ENCODE results near the gene PCDH9. TPM values are rescaled to one million over a fixed set of nuclear protein-coding genes. Genes with fewer than 3 reads are reported as not detected.

PCDH9 gene
- total and polyA plus RNA-seq, 7 donors = under 0.01 to 15.7 (median 8.7) TPM; not detected in 1

GRCh38 chr13:67275351-67275960, 45.3 kb upstream of the PCDH9 start:
- no peaks in the 10 kb centered on the region for H3K36me3 ChIP-seq
- H3K27ac ChIP-seq = no peak overlapping the region
- H3K9me3 ChIP-seq = no peaks in the 10 kb centered on the region
- no peaks in the 10 kb centered on the region for H3K4me1 ChIP-seq
- no peak for DNase-seq
- H3K27me3 ChIP-seq = no peaks in the 10 kb centered on the region
- no peak for TF ChIP-seq CTCF (IDR thresholded peaks at IDR 0.05)
- no peak for TF ChIP-seq POLR2A (IDR thresholded peaks at IDR 0.05)
- TF ChIP-seq EP300 (IDR thresholded peaks at IDR 0.05) = no peak
- TF ChIP-seq POLR2AphosphoS5 (IDR thresholded peaks at IDR 0.05) = no peak
- no peak overlapping the region for H3K4me3 ChIP-seq
- intact Hi-C loops (cut with DNase I) = no loop called here
- WGBS, 2 donors = 54 to 58% methylated on average over 6 of the region's 6 CpGs

- Histone ChIP-seq H3K27me3 (no peaks in the 10 kb centered on the region), H3K27ac (no peak overlapping the region), H3K36me3 (no peaks in the 10 kb centered on the region), H3K9me3 (no peaks in the 10 kb centered on the region), H3K4me3 (no peak overlapping the region), H3K4me1 (no peaks in the 10 kb centered on the region)
- 92 to 93% methylated on average over 1 of the region's 1 CpG for WGBS, 2 donors
- TF ChIP-seq POLR2AphosphoS5 (IDR thresholded peaks at IDR 0.05) (no peak), EP300 (IDR thresholded peaks at IDR 0.05) (no peak), POLR2A (IDR thresholded peaks at IDR 0.05) (no peak), CTCF (IDR thresholded peaks at IDR 0.05) (no peak)
- intact Hi-C loops (cut with DNase I) = no loop called here
- no peak for DNase-seq
These were observed 42.9 kb upstream of the PCDH9 start for GRCh38 chr13:67273001-67273400.

- Histone ChIP-seq H3K27ac (no peak overlapping the region), H3K4me3 (no peak overlapping the region), H3K4me1 (no peaks in the 10 kb centered on the region), H3K27me3 (no peaks in the 10 kb centered on the region), H3K9me3 (no peaks in the 10 kb centered on the region), H3K36me3 (no peaks in the 10 kb centered on the region)
- no peak for DNase-seq
- intact Hi-C loops (cut with DNase I) = no loop called here
- 91 to 94% methylated on average over 4 of the region's 4 CpGs for WGBS, 2 donors
- no peak for TF ChIP-seq POLR2AphosphoS5 (IDR thresholded peaks at IDR 0.05)
- TF ChIP-seq POLR2A (IDR thresholded peaks at IDR 0.05) = no peak
- TF ChIP-seq CTCF (IDR thresholded peaks at IDR 0.05) = no peak
- no peak for TF ChIP-seq EP300 (IDR thresholded peaks at IDR 0.05)
These were observed 37.0 kb upstream of the PCDH9 start for GRCh38 chr13:67267136-67267535.

- WGBS, 2 donors = 85 to 89% methylated on average over 5 of the region's 5 CpGs
- H3K9me3 ChIP-seq = no peaks in the 10 kb centered on the region
- no peak overlapping the region for H3K27ac ChIP-seq
- TF ChIP-seq CTCF (IDR thresholded peaks at IDR 0.05) = no peak
- TF ChIP-seq POLR2A (IDR thresholded peaks at IDR 0.05) = no peak
- no peak for TF ChIP-seq EP300 (IDR thresholded peaks at IDR 0.05)
- no peak for TF ChIP-seq POLR2AphosphoS5 (IDR thresholded peaks at IDR 0.05)
- no peak overlapping the region for H3K4me3 ChIP-seq
- intact Hi-C loops (cut with DNase I) = no loop called here
- no peaks in the 10 kb centered on the region for H3K4me1 ChIP-seq
- H3K36me3 ChIP-seq = no peaks in the 10 kb centered on the region
- H3K27me3 ChIP-seq = no peaks in the 10 kb centered on the region
- DNase-seq = no peak
These were observed 29.1 kb upstream of the PCDH9 start for GRCh38 chr13:67259208-67259607.

- intact Hi-C loops (cut with DNase I) = no loop called here
- H3K4me1 ChIP-seq = no peaks in the 10 kb centered on the region
- TF ChIP-seq POLR2AphosphoS5 (IDR thresholded peaks at IDR 0.05) (no peak), EP300 (IDR thresholded peaks at IDR 0.05) (no peak), POLR2A (IDR thresholded peaks at IDR 0.05) (no peak), CTCF (IDR thresholded peaks at IDR 0.05) (no peak)
- no peaks in the 10 kb centered on the region for H3K9me3 ChIP-seq
- no peak overlapping the region for H3K4me3 ChIP-seq
- no peak overlapping the region for H3K27ac ChIP-seq
- WGBS, 2 donors = 74 to 94% methylated on average over 1 of the region's 1 CpG
- no peaks in the 10 kb centered on the region for H3K36me3 ChIP-seq
- H3K27me3 ChIP-seq = no peaks in the 10 kb centered on the region
- no peak for DNase-seq
These were observed 28.3 kb upstream of the PCDH9 start for GRCh38 chr13:67258482-67258881.
